AG09309 (cell line): ENCODE results near the gene ZNF521.
"Not testable (repeated sequence)": the region's sequence is repeated elsewhere in the genome, so short reads cannot be mapped to it uniquely, and the experiment has no call there.

Source experiments
- DNase-seq: peaks from one replicate; pipeline ENCODE4 v3.0.0-alpha.2; 2010; ENCODE audit warnings: low read depth
- H3K4me3 ChIP-seq: 2 replicates; pipeline ENCODE4 v1.5.1; 2011; ENCODE audit warnings: mild to moderate bottlenecking, low read depth, low read length, moderate library complexity; ENCODE audit not compliant: control insufficient read depth
- CTCF ChIP-seq: IDR thresholded peaks from 2 replicates; pipeline ENCODE4 v1.5.1; 2011; ENCODE audit warnings: mild to moderate bottlenecking, low read depth, low read length, inconsistent platforms; ENCODE audit not compliant: insufficient read depth, control insufficient read depth; ENCODE audit errors: missing control alignments

The ZNF521 gene

GRCh38 chr18:25281556-25281955 is 70.4 kb downstream of the ZNF521 start:
- no peak for DNase-seq
- TF ChIP-seq CTCF = no peak
- H3K4me3 ChIP-seq = no peak overlapping the region

GRCh38 chr18:25279961-25280360 is 72.0 kb downstream of the ZNF521 start:
- no peak for DNase-seq
- TF ChIP-seq CTCF = no peak
- H3K4me3 ChIP-seq = no peak overlapping the region

GRCh38 chr18:25279556-25279955 is 72.4 kb downstream of the ZNF521 start:
- no peak overlapping the region for H3K4me3 ChIP-seq
- TF ChIP-seq CTCF = no peak
- DNase-seq = no peak

- no peak overlapping the region for H3K4me3 ChIP-seq
- DNase-seq = no peak
- TF ChIP-seq CTCF = no peak
These were observed 72.8 kb downstream of the ZNF521 start for GRCh38 chr18:25279133-25279532.

GRCh38 chr18:25278394-25278793 is 73.6 kb downstream of the ZNF521 start:
- no peak overlapping the region for H3K4me3 ChIP-seq
- TF ChIP-seq CTCF = no peak
- no peak for DNase-seq

GRCh38 chr18:25275412-25276001 is 76.5 kb downstream of the ZNF521 start:
- no peak for TF ChIP-seq CTCF
- H3K4me3 ChIP-seq = no peak overlapping the region
- DNase-seq = no peak

GRCh38 chr18:25274926-25275325 is 77.0 kb downstream of the ZNF521 start:
- TF ChIP-seq CTCF = no peak

GRCh38 chr18:25266931-25267527 is 84.9 kb downstream of the ZNF521 start:
- not testable (repeated sequence) for DNase-seq, H3K4me3 ChIP-seq

More at GRCh38 chr18:25274926-25275325, 77.0 kb downstream of the ZNF521 start:
- no peak for DNase-seq
- no peak overlapping the region for H3K4me3 ChIP-seq
